GM21447 (cell line): ENCODE data around the gene PLEKHH3.
"Not testable (repeated sequence)": the region's sequence is repeated elsewhere in the genome, so short reads cannot be mapped to it uniquely, and the experiment has no call there.

ENCODE experiments used
- ATAC-seq: cut with Tn5 transposase; IDR thresholded peaks from one replicate; pipeline ENCODE4 v1.9.1; 2021; ENCODE audit not compliant: unreplicated experiment

The PLEKHH3 gene

DNA sequence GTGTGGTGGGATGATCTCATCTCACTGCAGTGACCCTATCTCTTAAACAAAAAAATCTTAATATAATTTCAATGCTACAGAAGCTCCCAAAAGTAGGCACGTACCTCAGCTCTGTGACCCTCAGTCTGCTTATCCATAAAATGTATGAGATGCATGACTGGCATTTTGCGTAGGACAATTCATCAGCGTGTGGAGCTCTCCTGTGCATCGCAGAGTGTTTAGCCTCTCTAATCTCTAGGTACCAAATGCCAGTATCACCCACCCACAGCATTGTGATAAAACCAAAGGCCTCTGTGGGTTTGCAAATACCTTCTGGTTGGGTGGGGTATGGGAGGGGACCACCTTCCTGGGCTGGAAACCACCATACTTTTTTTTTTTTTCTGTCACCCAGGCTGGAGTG is 36.7 kb downstream of the PLEKHH3 start:
- ATAC-seq: no peak

DNA sequence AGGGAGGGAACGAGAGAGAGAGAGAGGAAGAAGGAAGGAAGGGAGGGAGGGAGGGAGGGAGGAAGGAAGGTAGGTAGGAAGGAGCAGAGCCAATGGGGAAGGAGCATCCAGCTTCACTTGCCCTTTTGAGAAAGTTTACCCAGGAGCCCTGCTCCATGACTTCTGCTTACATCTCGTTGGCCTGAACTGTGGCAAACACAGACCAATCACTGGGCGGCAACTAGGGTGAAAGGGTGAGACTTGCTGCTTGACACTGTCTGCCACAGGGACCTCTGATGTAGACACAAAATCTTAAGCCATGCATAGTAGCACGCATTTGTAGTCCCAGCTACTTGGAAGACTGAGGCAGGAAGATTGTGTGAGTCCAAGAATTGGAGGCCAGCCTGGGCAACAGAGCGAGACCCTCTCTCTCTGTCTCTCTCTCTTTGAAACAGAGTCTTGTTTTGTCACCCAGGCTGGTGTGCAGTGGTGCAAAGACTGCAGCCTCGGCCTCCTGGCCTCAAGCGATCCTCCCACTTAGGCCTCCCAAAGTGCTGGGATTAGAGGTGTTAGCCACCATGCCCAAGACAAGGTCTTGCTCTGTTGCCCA is 37.2 kb downstream of the PLEKHH3 start:
- no peak for ATAC-seq

DNA sequence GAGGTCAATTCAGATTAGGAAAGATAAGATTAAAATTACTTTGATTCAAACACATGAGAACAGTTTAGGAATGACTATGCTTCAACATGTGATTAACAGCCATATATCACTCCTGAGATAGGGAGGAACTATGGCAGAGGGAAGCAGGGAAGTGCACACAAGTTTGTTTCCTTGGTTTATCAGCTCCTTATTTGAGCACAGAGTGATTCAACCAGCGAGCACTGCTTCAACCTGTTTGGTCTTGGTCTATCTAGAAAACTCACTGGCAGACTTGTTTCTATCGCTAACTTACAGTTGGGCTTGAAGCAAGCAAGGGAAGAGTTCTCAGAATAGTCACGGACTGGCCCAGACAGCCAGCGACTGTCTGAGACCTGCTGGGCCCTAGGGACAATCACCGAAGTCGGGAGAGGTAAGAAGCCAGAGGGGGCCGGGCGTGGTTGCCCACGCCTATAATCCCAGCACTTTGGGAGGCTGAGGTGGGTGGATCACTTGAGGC is 43.8 kb downstream of the PLEKHH3 start:
- ATAC-seq: no peak

DNA sequence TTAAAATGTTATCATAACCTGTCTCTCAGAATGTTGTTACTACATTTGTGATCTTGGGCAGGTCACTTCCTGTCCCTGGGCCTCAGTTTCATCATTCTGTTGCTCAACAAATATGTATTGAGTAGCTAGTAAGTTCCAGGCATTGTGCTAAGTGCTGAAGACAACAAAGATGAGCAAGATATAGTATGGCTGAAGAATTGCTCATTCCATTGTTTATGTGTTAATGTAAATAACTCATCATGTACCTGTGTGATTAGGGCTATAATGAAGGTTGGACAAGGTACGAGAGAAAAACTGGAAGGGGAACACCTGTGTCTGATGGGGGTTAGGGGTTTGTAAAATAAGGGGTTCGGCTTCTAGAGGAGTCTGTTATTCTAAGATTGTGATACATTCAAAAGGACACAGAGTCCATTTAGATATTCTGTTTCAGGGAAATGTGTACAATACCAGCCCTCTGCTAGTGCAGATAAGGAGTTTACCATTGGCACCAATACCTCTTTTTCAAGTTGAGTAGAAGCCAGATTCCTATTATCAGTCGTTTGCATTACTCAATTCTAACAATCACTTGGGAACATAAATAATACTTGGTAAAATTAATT is 47.3 kb downstream of the PLEKHH3 start:
- ATAC-seq: no peak

DNA sequence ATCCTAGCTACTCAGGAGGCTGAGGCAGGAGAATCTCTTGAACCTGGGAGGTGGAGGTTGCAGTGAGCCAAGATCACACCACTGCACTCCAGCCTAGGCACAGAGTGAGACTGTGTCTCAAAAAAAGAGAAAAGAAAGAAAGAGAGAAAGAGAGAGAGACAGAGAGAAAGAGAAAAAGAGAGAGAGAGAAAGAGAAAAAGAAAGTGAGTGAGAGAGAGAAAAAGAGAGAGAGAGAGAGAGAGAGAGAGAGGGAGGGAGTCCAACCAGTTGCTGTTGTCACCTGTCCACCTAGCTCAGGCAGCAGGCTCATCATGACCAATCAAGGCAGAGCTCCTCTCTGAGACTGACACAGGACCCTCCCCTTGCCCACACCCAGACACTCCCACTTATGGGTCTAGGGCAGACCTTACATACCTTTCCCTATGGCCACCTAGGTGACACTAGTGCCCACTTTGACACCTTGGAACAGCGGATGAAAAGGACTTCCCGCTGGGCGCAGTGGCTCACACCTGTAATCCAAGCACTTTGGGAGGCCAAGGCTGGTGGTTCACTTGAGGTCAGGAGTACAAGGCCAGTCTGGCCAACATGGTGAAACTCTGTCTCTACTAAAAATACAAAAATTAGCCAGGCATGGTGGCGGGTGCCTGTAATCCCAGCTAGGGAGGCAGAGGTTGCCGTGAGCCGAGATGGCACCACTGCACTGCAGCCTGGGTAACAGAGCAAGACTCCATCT is 49.6 kb downstream of the PLEKHH3 start:
- ATAC-seq: not testable (repeated sequence)

DNA sequence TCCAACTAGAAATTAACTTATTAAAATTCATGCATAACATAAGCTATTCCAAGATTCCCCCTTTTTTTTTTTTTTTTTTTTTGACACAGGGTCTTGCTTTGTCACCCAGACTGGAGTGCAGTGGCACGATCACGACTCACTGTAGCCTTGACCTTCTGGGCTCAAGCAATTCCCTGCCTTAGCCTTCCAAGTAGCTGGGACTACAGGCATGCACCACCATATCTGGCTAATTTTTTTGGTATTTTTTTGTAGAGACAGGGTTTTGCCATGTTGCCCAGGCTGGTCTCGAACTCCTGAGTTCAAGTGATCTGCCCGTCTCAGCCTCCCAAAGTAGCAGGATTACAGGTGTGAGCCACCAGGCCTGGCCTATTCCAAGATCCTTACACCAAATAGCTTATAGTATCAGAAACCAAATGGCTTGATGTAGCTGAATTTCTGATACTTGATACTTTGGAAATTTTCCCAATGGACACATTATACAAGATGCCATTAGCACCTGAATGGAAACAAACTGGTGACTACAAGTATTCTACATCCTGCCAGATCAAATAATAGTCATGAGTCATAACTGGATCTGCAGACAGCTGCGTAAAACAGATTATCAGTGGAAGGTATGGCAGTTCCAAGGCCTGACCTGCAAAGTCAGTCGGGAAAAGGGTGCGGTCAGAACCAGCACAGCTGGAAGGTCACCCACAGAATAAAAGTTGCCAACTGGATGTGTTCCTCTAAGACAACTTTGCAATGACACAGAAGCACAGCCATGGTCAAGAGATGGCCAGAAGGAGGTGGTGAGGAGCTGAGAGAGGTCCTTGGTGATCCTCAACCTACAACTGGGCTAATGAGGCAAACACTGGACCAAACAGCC is 52.8 kb downstream of the PLEKHH3 start:
- ATAC-seq: no peak

DNA sequence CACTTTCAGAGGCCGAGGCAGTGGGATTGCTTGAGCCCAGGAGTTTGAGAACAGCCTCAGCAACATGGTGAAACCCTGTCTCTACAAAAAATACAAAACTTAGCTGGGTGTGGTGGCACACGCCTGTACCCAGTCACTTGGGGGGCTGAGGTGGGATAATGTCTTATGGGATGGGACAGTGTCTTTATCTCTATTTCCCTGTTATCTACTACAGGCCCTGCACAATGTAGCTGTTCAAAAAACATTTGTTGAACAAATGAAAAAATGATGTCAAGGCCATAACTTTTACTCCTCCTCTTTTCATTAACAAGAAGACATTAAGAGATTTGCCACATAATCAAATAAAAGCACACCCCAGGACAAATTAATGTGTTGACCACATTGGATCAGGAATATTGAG is 53.5 kb downstream of the PLEKHH3 start:
- ATAC-seq: no peak

DNA sequence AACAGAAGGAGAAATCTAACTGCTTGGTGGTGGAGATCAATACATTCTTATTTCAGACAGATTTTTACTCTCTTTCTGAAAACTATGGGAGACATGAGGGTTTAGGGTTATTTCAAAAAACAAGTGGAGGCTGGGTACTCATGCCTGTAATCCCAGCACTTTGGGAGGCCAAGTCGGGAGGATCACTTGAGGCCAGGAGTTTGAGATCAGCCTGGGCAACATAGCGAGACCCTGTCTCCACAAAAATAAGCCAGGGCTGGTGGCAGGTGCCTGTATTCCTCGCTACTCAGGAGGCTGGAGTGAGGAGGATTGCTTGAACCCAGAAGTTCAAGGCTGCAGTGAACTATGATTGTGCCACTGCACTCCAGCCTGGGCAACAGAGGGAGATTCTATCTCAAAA is 54.8 kb downstream of the PLEKHH3 start:
- ATAC-seq: not testable (repeated sequence)

DNA sequence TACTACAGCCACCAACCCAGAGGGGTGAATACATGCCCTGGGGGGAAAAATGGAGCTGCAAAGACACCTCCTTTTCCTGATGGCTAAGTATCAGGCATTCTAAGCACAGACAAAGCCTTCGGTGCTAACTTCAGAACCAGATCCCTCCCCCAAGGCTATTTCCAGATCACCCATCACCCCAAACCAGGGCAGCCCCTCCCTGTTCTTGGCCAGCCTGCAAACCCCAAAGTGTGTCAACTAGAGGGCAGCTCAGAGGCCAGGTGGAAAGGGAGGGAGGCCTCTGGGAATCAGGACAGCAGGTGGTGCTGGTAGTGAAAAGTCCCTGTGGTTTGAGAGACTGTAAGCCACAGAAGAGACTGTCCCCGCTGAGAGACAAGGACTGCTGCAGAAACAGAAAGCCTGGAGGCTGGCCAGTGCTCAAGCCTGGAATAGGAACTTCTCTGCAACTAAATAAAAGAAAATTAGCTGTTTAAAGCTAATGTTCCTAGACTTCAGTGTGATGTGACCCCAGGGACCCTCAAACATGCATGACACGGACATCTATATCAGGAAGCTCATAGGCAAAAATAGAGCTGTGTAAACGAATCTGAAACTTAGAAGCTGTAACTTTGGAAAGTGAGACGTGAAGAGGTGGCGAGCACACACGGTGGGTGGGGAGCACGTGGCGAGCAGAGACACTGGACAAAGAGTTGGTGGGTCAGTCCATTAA is 58.2 kb downstream of the PLEKHH3 start:
- peak; percentile 77 for ATAC-seq

DNA sequence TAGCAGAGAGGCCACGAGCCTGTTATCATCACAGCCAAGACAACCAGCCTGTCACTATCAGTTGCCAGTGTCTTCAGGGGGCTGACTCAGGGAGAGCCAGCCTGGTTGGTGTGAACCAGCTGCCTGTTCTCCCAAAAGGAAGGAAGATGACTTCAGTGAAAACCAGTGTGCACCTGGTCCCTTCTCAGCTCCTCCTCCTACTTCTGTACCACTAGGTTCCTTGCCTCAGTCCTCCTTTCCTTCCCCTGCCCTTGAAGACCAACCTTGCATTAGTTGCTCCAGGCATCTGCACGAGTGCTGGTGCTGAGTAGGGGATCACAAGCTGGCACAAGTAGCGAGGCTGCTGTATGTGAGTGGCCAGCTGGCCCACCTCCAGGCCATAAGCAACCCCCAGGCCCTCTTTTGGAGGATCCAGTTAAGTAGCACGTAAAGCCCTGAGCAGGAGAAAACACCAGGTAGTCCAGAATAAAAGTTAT is 58.8 kb downstream of the PLEKHH3 start:
- no peak for ATAC-seq
